Activated T-cell treated with anti-CD3 and anti-CD28 coated beads, Interleukin-2, amount 50 U/mL, for 72 hours (primary cell): Measurements from ENCODE around the gene SLC6A6. TPM values are rescaled to one million over a fixed set of nuclear protein-coding genes. Genes with fewer than 3 reads are reported as not detected.

Experiments used
- total RNA-seq, 2 donors: library from RNA; stranded (reverse); gene quantifications; one replicate each; pipeline ENCODE4 v1.2.3, GENCODE V29; 2022

Gene SLC6A6
- total RNA-seq, 2 donors from 2014 or later, result 35.4 to 39.2 TPM

Other genes with a start within 250 kb of the SLC6A6 start
- 10 to 100 TPM; 48.4 to 61.0 TPM for gene XPC, start 224.0 kb upstream of the SLC6A6 start, total RNA-seq
- gene LSM3, start 223.8 kb upstream of the SLC6A6 start, total RNA-seq, result 10 to 100 TPM; 12.4 to 14.3 TPM
- gene GRIP2, start 137.7 kb downstream of the SLC6A6 start, total RNA-seq, result under 1 TPM in 1 of 2 donors, not detected in 1; 0.07 TPM
- 10 to 100 TPM; 33.9 to 34.3 TPM for gene CCDC174, start 249.2 kb downstream of the SLC6A6 start, total RNA-seq